ENCODE measurements around the gene HAGHL.
"Not testable (repeated sequence)": the region's sequence is repeated elsewhere in the genome, so short reads cannot be mapped to it uniquely, and the experiment has no call there.

Gene HAGHL

GRCh38 chr16:742894-743293 is 16.0 kb downstream of the HAGHL start:
- DNase-seq; in situ Hi-C loops (cut with MboI; ENCODE audit: low pct_unique_long_range_greater_than_20kb, low sequenced_read_pairs): not testable (repeated sequence)

- in situ Hi-C loops (cut with MboI; ENCODE audit: low pct_unique_long_range_greater_than_20kb, low sequenced_read_pairs) = no loop called here
- DNase-seq = no peak
These were observed 17.0 kb downstream of the HAGHL start for GRCh38 chr16:743794-744500.

GRCh38 chr16:745739-746138 is 18.8 kb downstream of the HAGHL start:
- in situ Hi-C loops (cut with MboI; ENCODE audit: low pct_unique_long_range_greater_than_20kb, low sequenced_read_pairs) = no loop called here
- DNase-seq = no peak

- in situ Hi-C loops (cut with MboI; ENCODE audit: low pct_unique_long_range_greater_than_20kb, low sequenced_read_pairs) = no loop called here
- DNase-seq = no peak
These were observed 19.7 kb downstream of the HAGHL start for GRCh38 chr16:746637-747036.

- in situ Hi-C loops (cut with MboI; ENCODE audit: low pct_unique_long_range_greater_than_20kb, low sequenced_read_pairs) = no loop called here
- DNase-seq = no peak
These were observed 21.3 kb downstream of the HAGHL start for GRCh38 chr16:747978-748746.

GRCh38 chr16:749010-749409 is 22.1 kb downstream of the HAGHL start:
- DNase-seq = no peak
- in situ Hi-C loops (cut with MboI; ENCODE audit: low pct_unique_long_range_greater_than_20kb, low sequenced_read_pairs) = no loop called here

- no peak for DNase-seq
- in situ Hi-C loops (cut with MboI; ENCODE audit: low pct_unique_long_range_greater_than_20kb, low sequenced_read_pairs) = no loop called here
These were observed 23.6 kb downstream of the HAGHL start for GRCh38 chr16:750485-750884.

GRCh38 chr16:751152-752006 is 24.5 kb downstream of the HAGHL start:
- no peak for DNase-seq
- in situ Hi-C loops (cut with MboI; ENCODE audit: low pct_unique_long_range_greater_than_20kb, low sequenced_read_pairs) = no loop called here

GRCh38 chr16:752007-752312 is 25.1 kb downstream of the HAGHL start:
- no peak for DNase-seq
- in situ Hi-C loops (cut with MboI; ENCODE audit: low pct_unique_long_range_greater_than_20kb, low sequenced_read_pairs) = no loop called here

GRCh38 chr16:754121-754607 is 27.3 kb downstream of the HAGHL start:
- in situ Hi-C loops (cut with MboI; ENCODE audit: low pct_unique_long_range_greater_than_20kb, low sequenced_read_pairs); DNase-seq: not testable (repeated sequence)

GRCh38 chr16:754656-755055 is 27.8 kb downstream of the HAGHL start:
- in situ Hi-C loops (cut with MboI; ENCODE audit: low pct_unique_long_range_greater_than_20kb, low sequenced_read_pairs) = no loop called here

GRCh38 chr16:756428-756827 is 29.5 kb downstream of the HAGHL start:
- in situ Hi-C loops (cut with MboI; ENCODE audit: low pct_unique_long_range_greater_than_20kb, low sequenced_read_pairs) = no loop called here
- DNase-seq = no peak

More at GRCh38 chr16:754656-755055, 27.8 kb downstream of the HAGHL start:
- DNase-seq = peak; percentile 84

GRCh38 chr16:759110-759910 is 32.4 kb downstream of the HAGHL start:
- in situ Hi-C loops (cut with MboI; ENCODE audit: low pct_unique_long_range_greater_than_20kb, low sequenced_read_pairs) = no loop called here

GRCh38 chr16:760065-760464 is 33.2 kb downstream of the HAGHL start:
- DNase-seq = no peak
- in situ Hi-C loops (cut with MboI; ENCODE audit: low pct_unique_long_range_greater_than_20kb, low sequenced_read_pairs) = no loop called here

More at GRCh38 chr16:759110-759910, 32.4 kb downstream of the HAGHL start:
- no peak for DNase-seq

- no peak for DNase-seq
- in situ Hi-C loops (cut with MboI; ENCODE audit: low pct_unique_long_range_greater_than_20kb, low sequenced_read_pairs) = no loop called here
These were observed 33.8 kb downstream of the HAGHL start, which contains the start of gene MSLN for GRCh38 chr16:760545-761343. TSS of gene MSLN (plus strand) at chr16:760734. CDS start at chr16:762681, 1,947 bp downstream.

- in situ Hi-C loops (cut with MboI; ENCODE audit: low pct_unique_long_range_greater_than_20kb, low sequenced_read_pairs) = no loop called here
- DNase-seq = no peak
These were observed 35.0 kb downstream of the HAGHL start for GRCh38 chr16:761625-762513.

GRCh38 chr16:762595-763268 is 35.8 kb downstream of the HAGHL start:
- in situ Hi-C loops (cut with MboI; ENCODE audit: low pct_unique_long_range_greater_than_20kb, low sequenced_read_pairs) = no loop called here
- no peak for DNase-seq

Data from KBM-7 (cell line).